ENCODE data around the gene PRKAA1. TPM values are rescaled to one million over a fixed set of nuclear protein-coding genes. Genes with fewer than 3 reads are reported as not detected.

Gene PRKAA1
- total RNA-seq, 2 donors from 2014 or later: 43.0 to 52.5 TPM

DNA sequence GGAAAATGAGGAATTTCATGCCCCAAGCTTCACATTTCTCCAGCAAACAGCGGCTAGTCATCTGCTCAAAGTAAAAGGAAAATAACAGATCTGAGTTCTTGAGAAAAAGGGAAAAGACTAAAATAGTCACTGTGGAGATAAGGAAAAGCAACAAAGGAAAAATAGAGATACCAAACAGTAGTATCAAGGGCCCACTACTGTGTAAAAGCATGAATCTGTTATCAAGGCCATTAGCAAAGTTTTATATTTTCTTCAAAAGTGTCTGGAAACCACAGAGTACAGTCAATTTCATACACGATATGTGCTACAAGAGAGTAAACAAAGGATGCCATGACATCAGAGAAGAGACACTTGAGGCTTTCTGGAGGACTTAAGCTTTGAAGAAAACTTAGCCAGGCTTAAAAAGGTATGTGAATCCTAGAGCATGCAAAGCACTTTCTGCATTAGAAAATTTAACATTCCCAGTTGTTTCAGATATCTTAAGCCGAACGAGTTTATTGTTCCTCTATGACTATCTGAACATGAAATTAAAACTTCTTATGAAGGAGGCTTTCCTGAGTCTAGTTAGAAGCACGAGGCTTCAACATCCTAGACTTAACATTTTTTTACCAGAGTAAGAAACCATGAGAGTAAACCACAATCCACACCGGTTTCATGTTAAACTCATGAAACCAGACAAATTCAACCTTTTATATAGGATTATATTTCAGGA is 43.6 kb downstream of the PRKAA1 start:
- no peaks in the 10 kb centered on the region for H3K9me3 ChIP-seq
- H3K36me3 ChIP-seq: no peaks in the 10 kb centered on the region
- H3K27ac ChIP-seq: peak overlapping the region; percentile 88 to 95
- peaks cover 0 to 16% of the 10 kb centered on the region in 2 donors for H3K4me1 ChIP-seq
- DNase-seq (ENCODE audit: low spot score): no peak
- TF ChIP-seq, protein P1, sequence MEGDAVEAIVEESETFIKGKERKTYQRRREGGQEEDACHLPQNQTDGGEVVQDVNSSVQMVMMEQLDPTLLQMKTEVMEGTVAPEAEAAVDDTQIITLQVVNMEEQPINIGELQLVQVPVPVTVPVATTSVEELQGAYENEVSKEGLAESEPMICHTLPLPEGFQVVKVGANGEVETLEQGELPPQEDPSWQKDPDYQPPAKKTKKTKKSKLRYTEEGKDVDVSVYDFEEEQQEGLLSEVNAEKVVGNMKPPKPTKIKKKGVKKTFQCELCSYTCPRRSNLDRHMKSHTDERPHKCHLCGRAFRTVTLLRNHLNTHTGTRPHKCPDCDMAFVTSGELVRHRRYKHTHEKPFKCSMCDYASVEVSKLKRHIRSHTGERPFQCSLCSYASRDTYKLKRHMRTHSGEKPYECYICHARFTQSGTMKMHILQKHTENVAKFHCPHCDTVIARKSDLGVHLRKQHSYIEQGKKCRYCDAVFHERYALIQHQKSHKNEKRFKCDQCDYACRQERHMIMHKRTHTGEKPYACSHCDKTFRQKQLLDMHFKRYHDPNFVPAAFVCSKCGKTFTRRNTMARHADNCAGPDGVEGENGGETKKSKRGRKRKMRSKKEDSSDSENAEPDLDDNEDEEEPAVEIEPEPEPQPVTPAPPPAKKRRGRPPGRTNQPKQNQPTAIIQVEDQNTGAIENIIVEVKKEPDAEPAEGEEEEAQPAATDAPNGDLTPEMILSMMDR (IDR thresholded peaks at IDR 0.05): no peak
- H3K4me3 ChIP-seq: peak overlapping the region; percentile 72 to 90
- H3K27me3 ChIP-seq: no peaks in the 10 kb centered on the region

DNA sequence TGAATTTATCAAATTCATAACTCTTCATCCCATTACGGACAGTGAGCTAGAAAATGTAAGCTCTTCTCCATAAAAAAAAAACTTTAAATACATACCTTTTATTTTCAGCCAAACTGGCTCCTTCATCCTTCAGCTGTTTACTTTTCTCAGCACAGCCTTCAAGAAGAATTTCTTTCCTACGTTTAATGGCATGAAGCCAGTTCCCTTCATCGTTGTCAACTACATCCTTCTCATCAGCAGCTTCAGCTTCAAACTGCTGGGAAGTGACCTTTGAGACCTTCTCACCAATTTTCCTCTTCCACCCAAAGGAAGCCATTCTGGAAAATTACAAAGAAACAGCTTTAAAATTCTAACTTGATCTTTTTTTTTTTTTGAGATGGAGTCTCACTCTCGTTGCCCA is 51.5 kb downstream of the PRKAA1 start:
- H3K27ac ChIP-seq: no peak overlapping the region
- no peaks in the 10 kb centered on the region for H3K27me3 ChIP-seq
- H3K4me3 ChIP-seq: no peak overlapping the region
- no peaks in the 10 kb centered on the region for H3K4me1 ChIP-seq
- H3K9me3 ChIP-seq: no peaks in the 10 kb centered on the region
- DNase-seq (ENCODE audit: low spot score): no peak
- TF ChIP-seq, protein P1 (IDR thresholded peaks at IDR 0.05): no peak
- peaks cover 6% of the 10 kb centered on the region for H3K36me3 ChIP-seq

DNA sequence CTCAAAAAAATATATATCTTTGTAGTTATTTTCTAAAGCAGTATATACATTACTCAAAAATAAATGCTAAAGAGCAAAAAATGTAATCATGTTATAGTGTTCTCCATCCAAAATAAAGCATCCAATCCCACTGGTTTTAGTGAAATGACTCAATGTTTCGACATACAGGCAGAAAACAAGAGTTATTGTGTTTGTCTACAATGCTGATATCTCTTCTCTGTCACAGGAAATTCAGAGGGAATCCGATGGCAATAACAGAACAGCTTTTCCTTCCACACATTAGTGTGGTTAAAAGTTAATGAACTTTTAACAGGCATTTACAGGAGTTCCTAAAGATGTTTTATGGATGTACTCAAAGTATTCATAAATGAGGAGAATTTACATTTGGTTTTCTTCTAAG is 54.4 kb downstream of the PRKAA1 start:
- peaks cover 0 to 4% of the 10 kb centered on the region in 2 donors for H3K9me3 ChIP-seq
- TF ChIP-seq, protein P1 (IDR thresholded peaks at IDR 0.05): no peak
- no peak overlapping the region for H3K4me3 ChIP-seq
- H3K27ac ChIP-seq: no peak overlapping the region
- H3K4me1 ChIP-seq: no peaks in the 10 kb centered on the region
- H3K36me3 ChIP-seq: peaks cover 23% of the 10 kb centered on the region
- DNase-seq (ENCODE audit: low spot score): no peak
- H3K27me3 ChIP-seq: no peaks in the 10 kb centered on the region

DNA sequence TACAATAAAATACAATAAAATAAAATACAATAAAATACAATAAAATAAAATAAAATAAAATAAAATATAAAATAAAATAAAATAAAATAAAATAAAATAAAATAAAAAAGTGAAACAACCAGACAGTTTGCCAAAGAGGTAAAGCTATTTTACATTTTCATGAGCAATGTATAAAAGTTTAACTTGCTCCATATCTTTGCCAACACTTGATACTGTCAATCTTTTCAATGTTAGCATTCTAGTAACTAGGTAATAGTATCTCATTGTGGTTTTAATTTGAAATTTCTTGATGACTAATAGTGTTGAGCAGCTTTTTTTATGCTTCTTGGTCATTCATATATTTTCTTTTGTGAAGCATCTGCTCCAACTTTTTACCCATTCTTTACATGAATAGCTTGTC is 59.7 kb downstream of the PRKAA1 start:
- Histone ChIP-seq H3K27ac (no peak overlapping the region), H3K9me3 (peaks cover 0 to 4% of the 10 kb centered on the region in 2 donors), H3K27me3 (no peaks in the 10 kb centered on the region), H3K4me1 (peaks cover 0 to 20% of the 10 kb centered on the region in 2 donors), H3K36me3 (peaks cover 18% of the 10 kb centered on the region), H3K4me3 (no peak overlapping the region)
- TF ChIP-seq, protein P1 (IDR thresholded peaks at IDR 0.05): no peak
- DNase-seq (ENCODE audit: low spot score): no peak

DNA sequence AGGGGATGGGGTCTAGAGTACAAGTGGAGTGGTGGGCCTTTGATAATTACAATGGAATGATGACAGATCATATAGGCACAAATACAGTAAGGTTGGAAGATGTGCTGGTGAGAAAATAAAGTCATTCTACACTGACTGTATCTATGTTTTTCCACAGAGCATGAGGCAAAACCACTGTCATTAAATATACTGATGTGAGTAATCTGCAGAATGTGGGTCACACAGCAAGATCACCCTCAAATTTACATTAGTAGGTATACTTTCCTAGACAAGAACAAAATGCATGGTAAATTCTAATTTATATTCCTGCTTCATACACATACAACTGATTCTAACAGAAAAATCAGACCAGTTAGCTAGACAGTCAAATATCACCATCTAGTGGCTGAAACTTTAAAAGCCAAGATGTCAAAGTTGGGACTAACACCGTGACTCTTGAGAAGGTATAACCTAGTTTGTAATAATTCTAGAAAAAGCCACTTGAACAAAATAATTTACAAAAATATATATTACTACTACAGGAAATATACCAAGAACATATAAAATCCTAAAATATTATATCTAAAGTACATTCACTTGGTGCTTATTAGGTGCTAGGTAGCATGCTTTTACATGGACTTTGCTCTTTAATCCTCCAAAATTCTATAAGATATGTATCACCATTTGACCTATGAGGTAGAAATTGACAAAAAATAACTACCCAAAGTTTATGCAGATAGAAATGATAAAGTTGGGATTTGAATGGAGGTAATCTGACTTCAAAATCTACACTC is 61.9 kb downstream of the PRKAA1 start:
- Histone ChIP-seq H3K4me3 (no peak overlapping the region), H3K9me3 (peaks cover 0 to 4% of the 10 kb centered on the region in 2 donors), H3K4me1 (peaks cover 0 to 27% of the 10 kb centered on the region in 2 donors), H3K27ac (no peak overlapping the region), H3K36me3 (peaks cover 13% of the 10 kb centered on the region), H3K27me3 (no peaks in the 10 kb centered on the region)
- no peak for DNase-seq (ENCODE audit: low spot score)
- TF ChIP-seq, protein P1 (IDR thresholded peaks at IDR 0.05): peak in 1 of 2 donors; percentile 82
